Measurements from ENCODE around the gene SORCS2.

GRCh38 chr4:7457201-7458065 lies 265.1 kb downstream of the SORCS2 start:
- TF ChIP-seq CTCF (IDR thresholded peaks at IDR 0.05) (no peak), POLR2A (IDR thresholded peaks at IDR 0.05) (no peak)

Measured in uterus (tissue), 2 donors.